ENCODE measurements around the gene SLC22A1.
"Not testable (repeated sequence)": the region's sequence is repeated elsewhere in the genome, so short reads cannot be mapped to it uniquely, and the experiment has no call there.

Gene SLC22A1

DNA sequence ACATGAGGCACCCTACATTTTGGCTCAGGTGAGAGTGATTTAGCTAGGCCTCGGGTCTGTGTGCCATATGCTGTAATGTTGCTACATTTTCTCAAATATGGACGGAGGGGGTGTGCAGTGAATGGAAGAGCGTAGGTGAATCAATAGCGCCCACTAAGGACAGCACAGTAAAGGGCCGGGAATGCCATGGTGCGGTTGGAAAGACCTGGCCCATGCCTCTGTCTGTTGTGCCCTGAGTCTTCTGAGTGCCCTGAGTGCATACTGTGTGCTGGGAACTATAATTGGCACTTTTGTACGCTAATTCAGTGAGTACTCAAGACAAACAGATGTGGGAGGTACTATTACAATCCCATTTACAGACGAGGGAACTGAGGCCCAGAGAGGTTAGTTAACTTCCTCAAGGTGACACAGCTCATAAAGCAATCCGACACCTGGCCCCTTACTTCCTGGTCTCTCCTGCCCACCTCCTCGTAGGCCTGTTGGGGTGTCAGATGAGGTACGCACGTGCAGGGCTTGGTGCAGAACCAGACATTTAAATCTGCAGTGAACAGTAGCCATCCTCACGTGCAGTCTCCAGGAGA, 17.3 kb downstream of the SLC22A1 start:
- no peak for DNase-seq (ENCODE audit: low spot score)

DNA sequence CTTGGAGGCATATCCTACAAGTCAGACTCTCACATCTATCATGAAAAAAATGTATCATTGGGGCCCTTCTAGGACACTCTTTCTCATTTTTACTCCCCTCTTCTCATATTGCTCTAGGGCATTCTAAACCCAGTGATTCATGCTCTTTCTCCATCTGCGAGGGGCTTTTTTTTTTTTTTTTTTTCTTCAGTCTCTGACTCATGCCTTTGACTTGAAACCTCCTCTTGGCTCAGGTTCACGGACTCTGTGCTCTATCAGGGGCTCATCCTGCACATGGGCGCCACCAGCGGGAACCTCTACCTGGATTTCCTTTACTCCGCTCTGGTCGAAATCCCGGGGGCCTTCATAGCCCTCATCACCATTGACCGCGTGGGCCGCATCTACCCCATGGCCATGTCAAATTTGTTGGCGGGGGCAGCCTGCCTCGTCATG, 17.8 kb downstream of the SLC22A1 start:
- DNase-seq (ENCODE audit: low spot score), result peak; percentile 73

DNA sequence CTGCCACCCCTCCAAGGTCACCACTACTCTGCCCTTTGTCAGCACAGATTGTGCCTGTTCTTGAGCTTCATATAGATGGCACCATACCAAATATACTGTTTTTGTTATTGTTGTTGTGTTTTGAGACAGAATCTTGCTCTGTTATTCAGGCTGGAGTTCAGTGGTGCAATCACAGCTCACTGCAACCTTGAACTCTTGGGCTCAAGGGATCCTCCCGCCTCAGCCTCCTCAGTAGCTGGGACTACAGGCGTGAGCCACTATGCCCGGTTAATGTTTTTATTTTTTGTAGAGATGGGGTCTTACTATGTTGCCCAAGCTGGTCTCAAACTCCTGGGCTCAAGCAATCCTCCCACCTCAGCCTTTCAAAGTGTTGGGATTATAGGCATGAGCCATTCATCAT, 18.9 kb downstream of the SLC22A1 start:
- DNase-seq (ENCODE audit: low spot score), result not testable (repeated sequence)

DNA sequence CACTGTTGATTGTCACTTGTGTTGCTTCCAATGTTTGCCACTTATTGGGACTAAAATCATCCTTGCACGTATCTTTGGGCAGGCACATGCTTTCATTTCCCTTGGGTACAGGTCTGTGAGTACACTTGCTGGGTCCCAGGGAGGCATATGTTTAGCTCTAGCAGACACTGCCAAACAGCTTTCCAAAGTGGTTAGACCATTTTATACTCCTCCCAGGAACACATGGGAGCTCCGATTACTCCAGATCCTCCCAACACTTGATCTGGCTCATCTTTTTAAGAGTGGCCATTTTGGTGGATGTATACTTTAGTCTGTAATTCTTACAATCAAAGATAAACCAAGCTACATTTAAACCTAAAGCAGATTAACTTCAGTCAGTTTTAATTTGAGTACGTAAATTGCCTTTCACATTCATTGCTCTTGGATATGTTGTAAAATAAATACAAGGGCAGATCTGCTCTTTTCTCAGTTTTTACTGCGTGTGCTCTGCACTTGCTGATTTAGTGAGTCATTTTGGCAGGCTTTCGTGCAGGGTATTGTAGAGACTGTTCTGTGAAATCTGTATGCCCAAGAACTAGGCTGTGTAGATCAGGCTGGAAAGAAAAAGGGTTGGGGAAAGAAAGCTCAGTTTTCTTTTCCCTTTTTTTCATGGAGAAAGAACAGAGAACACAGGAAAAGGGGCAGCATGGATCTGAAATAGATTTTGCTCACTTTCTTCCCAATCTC, 19.5 kb downstream of the SLC22A1 start:
- peak; percentile 45 for DNase-seq (ENCODE audit: low spot score)

DNA sequence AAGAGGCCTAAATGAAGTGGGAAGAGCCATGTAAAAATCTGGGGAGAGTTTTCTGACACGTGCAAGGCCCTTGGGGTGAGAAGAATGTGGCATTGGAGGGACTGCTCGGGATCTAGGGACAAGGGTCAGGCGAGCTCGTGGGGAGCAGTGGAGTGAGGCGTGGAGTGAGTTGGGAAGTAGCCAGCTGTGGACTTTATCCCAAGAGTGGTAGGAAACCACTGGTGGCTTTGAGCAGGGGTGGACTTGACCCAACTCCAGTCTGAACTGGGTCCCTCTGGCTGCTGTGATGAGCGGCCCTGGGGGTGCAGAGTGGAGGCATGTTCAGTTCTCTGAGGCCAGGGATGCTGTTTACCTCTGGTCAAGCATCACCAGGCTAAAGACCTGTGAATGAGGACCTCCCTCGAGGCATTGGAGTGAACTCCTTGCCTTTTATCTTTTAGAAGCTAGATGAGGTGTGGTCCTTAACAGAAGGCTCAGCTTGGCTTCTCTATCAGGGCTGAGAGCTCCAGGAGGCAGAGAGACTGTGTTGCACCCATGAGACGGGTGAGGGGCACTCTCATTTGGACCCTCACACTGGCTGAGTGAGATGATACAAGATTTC, 20.6 kb downstream of the SLC22A1 start:
- DNase-seq (ENCODE audit: low spot score), result no peak

DNA sequence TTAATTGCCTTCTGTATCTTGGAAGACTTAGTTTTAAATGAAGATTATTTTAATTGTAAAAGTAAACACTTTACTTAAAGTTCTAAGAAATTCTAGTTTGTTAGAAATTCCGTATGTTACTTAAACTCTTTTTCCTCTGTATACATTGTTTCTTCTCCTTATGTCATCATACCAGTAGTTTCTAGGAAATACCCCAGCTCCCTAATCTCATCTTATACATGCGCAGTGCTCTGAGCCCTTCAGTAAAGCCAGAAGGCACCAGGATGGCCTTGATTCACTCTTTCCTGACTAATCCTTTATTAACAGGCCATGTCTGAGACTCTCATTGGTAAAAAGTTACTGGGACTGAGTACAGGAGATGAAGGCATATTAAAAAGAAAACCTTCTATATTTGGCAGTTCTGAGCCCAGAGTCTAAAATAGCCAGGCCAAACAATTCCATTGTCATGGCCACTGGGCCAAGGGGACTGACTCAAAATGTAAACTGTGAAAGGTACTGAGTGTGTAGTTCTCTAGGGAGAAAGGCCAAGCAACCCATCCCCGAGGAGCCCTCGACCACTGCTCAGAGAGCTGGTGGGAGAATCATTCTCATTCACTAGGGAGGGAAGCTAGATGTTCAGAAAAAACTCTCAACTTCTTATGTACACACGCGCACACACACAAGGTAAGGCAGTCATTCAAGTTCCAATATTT, 25.0 kb downstream of the SLC22A1 start:
- DNase-seq (ENCODE audit: low spot score), result no peak

DNA sequence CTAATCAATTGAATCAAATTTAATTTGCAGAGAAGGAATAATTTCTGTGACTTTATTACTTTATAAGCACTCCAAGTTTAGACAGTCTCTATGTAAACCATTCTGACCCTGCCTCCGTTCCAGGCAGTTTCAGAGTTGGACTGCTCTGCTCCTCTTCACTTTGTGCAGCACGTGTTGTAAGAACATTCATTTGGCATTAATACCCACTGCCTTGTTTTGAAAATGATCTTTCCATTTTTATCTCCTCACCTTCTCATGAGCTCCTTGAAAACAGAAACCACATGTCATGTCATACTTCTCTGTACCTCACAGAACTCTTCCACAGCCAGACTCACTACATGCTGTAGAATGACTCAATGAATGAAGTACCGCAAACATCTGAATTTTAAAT, 25.5 kb downstream of the SLC22A1 start:
- DNase-seq (ENCODE audit: low spot score), result no peak

DNA sequence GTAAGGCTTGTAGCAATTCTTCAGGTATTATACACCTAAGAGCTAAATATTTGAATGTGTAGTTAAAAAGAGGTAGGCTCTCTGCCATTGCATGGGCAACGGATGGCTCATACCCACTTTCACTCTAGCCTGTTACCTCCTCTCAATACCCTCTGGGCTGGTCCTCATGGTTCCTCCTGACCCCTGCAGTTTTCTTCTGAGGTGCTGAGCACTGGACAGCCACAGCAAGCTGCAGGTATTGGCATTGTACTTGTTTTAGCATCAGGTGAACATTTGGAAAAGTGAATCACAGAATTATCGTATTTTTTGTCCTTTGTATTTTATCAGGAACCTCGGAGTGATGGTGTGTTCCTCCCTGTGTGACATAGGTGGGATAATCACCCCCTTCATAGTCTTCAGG, 32.9 kb downstream of the SLC22A1 start:
- DNase-seq (ENCODE audit: low spot score), result no peak

DNA sequence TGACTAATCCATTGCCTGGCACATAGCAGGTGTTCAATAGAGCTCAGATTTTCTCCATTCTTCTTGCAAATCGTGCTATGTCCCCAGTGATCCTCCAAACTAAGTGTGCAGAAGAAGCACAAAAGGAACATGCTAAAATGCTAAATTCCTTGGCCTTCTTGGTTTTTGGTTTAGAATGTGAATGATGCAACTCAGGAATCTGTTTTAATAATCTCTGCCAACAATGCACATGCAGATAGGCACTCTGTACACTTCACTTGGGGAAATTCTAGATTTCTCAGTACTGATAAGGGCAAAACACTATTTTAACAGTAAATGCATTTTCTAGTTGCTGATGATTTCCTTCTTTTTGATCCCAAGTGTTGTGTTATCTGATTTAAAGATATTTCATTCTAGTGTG, 35.2 kb downstream of the SLC22A1 start:
- peak; percentile 50 for DNase-seq (ENCODE audit: low spot score)

DNA sequence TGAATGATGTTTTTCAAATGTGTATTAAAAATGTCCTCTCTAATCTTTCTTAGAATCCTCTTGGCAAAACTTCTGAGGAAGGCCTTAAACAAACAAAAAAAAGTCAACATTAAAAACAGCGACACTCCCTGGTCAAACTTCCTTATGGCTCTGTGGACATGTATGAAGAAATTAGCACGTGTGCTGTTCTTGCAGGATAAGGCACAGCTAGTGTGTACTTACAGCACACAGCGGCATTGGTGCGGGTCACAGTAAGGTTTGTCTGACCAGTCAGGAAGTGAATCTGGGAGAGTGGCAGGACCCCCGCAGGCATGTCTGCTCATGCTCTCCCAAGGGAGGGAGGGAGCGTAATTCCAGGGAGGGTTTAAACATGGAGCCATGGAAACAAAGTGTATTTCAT, 38.8 kb downstream of the SLC22A1 start:
- DNase-seq (ENCODE audit: low spot score), result no peak

DNA sequence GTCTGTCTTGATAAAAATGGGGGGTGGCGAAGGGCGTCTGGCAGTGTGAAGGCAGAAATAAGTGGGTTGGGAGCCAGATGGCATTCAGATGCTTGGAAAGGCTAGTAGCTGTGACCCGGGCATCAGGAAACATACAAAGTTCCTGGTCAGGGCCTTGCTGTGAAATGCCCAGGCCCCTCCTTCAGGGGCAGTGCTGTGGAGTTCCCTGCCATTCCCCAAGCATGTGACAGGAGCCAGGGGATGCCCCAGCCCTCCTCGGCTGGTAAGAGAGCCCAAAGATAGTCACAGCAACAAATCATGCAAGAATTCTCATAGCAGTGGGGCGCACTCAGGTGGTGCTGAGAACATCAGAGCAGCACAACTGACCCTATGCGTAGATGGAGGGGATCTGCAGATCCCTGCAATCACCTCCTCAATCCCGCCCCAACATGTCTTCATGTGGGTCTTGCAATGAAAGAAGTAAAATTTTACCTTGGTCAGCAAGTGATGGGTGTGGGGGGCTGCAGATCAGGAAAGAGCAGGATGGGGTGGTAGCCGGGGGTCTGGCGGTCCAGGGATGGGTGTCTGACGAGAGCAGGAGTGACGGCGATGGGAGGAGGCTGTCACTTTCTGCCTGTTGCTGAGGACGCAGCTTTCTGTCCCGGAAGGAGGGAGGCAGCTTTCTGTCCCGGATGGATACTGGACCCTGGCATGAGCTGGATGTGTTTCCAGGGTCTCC, 39.5 kb downstream of the SLC22A1 start:
- no peak for DNase-seq (ENCODE audit: low spot score)

DNA sequence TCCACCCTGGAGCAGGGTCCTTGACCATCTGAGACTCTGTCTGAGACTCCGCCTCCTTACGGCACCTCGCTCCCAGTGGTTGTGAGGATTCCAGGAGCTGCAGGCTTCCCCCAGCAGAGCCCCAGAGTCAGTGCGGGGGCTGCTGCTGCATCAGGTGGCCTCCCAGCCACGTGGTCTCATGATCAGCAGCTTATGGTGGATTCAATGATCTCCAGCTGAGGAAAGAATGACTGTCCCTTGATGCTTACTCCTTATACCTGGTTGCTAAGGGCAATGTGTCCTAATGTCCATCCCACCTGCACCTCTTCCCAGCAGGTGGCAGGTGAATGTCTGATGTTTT, 40.0 kb downstream of the SLC22A1 start:
- DNase-seq (ENCODE audit: low spot score), result no peak

DNA sequence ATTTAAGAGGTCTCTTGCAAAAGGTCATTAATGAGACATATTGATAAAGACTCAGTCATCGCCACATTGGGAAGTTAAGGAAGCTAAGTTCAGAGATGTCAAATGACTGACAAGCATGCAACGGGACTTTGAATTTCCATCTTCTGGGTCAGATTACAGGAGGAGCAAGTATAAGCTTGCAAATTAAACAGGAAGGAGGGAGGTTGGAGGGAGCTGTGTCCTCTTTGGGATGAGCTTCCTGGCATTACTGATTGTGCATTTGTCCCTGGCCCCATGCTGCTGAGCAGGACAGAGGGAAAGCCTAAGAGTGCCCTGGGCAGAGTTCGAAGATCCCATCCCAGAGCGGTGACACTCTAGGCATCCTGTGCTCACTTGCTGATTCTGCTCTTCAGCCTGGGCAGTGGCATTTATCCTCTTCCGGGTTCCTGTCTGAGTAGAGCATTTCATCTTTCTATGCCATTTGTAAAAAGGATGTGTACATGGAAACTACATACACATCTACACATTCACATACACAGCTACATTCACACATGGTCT, 40.5 kb downstream of the SLC22A1 start:
- DNase-seq (ENCODE audit: low spot score), result no peak

DNA sequence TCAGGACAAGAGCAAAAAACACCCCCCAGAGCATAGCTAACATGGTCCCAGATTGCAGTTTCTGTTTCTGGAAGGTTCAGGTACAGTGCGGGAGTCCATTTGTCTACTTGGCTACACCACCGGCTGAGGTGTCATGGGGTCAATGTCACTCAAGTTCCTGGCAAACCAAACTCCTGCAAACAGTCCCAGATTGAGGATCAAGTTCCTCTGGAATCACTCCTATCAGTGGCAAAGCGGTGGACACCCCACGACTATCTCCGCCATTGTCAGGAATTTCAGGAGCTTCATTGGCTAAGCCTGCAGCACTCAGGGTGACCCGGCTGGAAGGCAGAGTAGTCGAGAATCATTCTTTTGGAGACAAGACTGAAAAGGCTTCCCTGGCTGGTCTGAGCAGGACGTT, 41.8 kb downstream of the SLC22A1 start:
- no peak for DNase-seq (ENCODE audit: low spot score)

DNA sequence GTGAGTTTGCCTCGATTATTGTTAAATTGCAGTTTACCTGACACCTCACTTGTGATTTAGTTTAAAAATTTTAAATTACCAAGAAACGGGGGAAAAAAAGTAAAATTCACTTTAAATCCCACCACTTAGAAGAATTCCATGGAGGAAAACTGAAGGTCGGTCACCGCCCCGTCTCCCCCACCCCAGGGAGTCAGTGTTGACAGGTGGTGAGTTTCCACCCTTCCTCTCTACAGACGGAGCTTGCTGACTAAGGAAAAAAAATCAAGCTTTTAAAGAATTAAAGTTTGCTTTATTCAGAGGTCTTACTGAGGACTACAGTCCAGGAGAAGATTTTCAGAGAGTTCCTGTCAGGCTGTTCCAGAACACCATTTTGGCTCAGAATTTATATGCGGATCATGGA, 42.3 kb downstream of the SLC22A1 start:
- no peak for DNase-seq (ENCODE audit: low spot score)

DNA sequence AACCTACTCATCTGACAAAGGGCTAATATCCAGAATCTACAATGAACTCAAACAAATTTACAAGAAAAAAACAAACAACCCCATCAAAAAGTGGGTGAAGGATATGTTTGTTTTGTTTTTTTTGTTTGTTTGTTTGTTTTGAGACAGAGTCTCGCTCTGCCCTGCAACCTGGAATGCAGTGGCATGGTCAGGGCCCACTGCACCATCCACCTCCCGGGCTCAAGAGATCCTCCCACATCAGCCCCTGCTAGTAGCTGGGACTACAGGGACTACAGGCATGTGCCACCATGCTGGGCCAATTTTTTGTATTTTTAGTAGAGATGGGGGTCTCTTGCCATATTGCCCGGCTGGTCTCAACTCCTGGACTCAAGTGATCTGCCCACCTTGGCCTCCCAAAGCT, 44.3 kb downstream of the SLC22A1 start:
- DNase-seq (ENCODE audit: low spot score), result not testable (repeated sequence)

DNA sequence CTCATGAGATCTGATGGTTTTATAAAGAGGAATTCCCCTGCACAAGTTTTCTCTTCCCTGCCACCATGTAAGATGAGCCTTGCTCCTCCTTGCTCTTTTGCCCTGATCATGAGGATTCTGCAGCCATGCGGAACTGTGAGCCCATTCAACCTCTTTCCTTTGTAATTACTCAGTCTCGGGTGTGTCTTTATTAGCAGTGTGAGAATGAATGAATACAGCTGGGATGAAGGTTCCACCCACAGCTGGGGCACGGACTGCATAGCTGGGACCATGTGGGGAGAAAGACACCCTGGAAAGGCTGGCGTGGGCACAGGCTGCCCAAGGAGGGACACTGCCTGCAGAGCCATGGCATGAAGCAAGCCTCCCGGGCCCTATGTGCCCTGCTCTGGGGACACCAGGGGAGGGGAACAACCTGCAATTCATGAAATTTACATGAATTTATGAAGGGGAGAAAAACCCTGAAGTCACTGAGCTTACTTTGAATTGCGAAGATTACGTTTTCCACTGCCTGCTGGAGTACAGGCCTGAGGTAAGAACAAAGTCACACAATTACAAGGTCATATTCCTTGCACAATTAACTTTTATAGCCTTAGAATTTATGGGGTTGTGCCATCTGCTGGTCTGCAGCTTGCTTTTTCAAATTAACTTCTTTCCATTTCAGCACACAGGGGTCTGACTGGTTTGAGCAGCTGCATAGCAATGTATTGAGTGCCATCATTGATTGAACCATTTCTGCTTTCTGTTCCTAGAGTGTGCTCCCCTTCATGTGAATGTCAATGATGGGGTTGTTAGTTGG, 46.2 kb downstream of the SLC22A1 start:
- DNase-seq (ENCODE audit: low spot score), result no peak

DNA sequence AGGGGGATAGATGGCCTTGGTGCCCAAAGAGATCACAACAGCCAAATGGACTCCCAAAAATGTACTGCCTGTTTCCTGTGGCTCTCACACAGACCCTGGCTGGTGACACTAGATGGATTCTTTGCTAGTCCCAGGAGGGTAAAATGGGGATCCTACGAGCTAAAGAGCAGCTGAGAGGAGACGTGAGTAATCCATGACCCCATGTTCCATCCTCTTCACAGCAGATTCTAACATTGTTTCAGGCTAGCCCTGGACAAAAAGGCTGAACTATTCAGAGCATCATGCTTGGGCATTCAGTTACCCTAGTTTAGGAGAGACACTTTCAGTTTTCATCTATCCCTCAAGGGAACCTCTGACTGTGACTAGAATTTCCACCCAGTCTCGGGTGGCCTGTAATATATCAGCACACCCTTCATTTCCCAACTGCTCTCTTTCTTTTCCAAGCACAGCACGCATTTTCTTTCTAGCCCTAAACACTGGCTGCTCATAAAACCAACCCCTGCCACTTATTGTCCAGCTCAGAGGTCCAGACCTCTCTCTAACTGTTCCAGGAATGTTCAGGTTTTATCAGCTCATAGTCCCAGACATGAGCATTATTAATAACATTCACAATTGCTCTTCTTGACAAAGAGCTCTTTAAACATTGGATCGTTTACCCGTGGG, 48.5 kb downstream of the SLC22A1 start:
- no peak for DNase-seq (ENCODE audit: low spot score)

DNA sequence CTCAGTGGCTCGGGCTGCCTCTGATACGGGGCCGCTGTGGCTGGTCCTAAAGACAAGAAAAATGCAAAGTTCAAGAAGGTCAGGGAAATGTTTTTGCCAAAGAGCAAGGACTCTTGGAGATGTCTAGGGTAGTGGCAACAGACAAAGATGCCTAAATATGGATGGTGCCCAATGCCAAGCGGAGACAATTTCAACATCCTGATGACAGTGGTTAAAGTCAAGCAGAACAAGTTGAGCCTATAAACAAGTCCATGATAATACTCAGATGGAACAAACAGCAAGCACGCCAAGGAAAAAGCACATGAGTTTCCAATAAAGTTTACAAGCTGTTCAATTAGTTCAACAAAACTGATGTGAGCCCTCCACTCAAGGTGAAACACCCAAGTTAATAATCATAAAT, 51.1 kb downstream of the SLC22A1 start:
- DNase-seq (ENCODE audit: low spot score), result no peak

DNA sequence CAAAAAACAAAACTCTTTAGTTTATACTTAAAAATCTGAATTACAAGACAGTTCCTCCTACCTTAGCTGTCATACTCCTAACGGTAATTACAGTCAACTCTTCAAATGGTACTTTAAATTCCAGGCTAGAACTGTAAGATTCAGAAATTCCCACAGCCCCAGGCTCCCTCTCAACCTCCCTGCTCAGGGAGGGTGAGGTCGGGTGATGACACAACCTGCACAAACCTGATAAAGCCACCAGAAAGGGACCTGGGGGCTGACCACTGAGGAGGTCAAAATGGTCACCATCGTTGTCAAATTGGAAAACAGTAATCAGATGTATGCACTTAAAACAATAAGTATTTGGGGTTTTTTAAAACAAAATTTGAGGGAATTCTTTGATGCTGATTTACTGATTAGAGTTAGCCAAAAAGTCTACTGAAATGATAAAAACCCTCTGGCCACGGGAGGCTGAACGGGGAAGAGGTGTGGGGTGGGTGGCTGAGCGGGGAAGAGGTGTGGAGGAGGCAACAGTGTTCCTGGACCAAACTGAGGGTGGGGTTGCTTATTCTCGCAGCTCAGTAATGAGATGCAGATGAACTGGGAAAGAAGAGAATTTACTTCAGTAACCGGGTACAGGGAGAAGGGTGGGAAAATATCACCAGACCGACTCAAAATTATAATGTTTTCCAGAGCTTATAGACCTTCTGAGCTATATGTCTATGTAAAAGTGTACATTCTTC, 52.4 kb downstream of the SLC22A1 start:
- DNase-seq (ENCODE audit: low spot score), result no peak
